HEK293 (cell line): ENCODE data around the gene ZNF488.

Experiments
- GLIS1 ChIP-seq: fragments of 450-650 bp; formaldehyde crosslinking; IDR thresholded peaks from 2 replicates; pipeline ENCODE4 v1.5.1; 2016; ENCODE audit warnings: missing biosample characterization, missing genetic modification characterization
- SALL2 ChIP-seq: fragments of 450-650 bp; formaldehyde crosslinking; IDR thresholded peaks from 2 replicates; pipeline ENCODE4 v1.5.0; 2017; ENCODE audit warnings: missing biosample characterization, mild to moderate bottlenecking, missing genetic modification characterization, borderline replicate concordance
- TCF7L2 ChIP-seq: IDR thresholded peaks from 2 replicates; pipeline ENCODE4 v1.6.1; 2011; ENCODE audit warnings: low read depth, mild to moderate bottlenecking, inconsistent platforms, low read length, moderate library complexity, borderline replicate concordance
- ZFP3 ChIP-seq: fragments of 450-650 bp; formaldehyde crosslinking; IDR thresholded peaks from 2 replicates; pipeline ENCODE4 v1.5.1; 2016; ENCODE audit warnings: low read depth, missing biosample characterization, missing genetic modification characterization
- ZNF423 ChIP-seq: fragments of 450-650 bp; formaldehyde crosslinking; IDR thresholded peaks from 2 replicates; pipeline ENCODE4 v1.5.1; 2016; ENCODE audit warnings: missing biosample characterization, missing genetic modification characterization
- ZNF76 ChIP-seq: fragments of 450-650 bp; formaldehyde crosslinking; IDR thresholded peaks from 2 replicates; pipeline ENCODE4; 2016; ENCODE audit warnings: low read depth, missing biosample characterization, missing genetic modification characterization, borderline replicate concordance
- TF ChIP-seq, protein P1 (sequence below): fragments of 450-650 bp; formaldehyde crosslinking; IDR thresholded peaks from 2 replicates; pipeline ENCODE4 v1.5.1; 2016; ENCODE audit warnings: missing biosample characterization, missing genetic modification characterization

DNA sequence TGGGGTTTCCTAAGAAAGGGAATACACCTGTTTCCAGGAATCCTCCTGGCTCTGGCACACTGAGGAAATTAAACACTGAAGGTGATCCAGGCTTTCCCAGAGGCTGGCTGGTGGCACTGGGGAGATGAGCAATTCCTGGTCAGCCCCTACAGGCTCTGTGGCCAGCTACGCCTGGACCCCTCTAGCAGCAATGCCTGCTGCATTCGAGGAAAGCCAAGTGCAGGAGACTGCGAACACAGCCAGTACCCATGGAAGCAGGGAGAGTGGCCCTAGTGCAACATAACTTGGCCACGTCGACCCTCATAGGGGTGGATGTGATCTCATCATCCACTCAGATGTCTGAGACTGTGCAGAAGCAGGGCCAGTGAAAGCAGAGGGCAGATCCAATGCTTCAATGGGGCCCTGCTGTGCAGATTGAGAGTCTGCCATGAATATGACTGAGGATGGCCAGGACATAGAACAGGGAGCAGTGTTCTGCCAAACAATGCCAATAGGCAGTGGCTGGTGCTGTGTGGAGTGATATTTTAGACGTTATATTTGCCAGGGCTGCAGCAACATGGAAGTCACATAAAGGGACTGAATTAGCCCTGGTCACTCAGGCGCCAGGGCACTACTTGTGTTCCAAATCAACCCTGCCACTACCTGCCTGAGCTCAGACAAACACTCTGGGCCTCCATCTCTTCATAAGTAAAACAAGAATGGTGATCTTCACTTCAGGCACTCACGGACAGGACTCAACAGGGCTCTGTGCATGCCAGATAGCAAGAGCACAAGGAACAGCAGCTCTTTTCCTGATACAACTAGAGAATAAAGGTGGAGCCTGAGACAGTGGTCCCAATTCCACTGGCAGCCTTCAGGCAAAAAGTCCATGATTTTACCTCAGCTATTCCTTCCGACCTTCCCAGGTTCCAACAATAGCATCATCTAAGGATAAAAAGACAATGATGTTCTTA lies 2.4 kb downstream of the ZNF488 start:
- TF ChIP-seq GLIS1 (tag by site-specific recombination), result no peak
- TF ChIP-seq ZNF76 (tag by site-specific recombination), result no peak
- TF ChIP-seq, protein P1, sequence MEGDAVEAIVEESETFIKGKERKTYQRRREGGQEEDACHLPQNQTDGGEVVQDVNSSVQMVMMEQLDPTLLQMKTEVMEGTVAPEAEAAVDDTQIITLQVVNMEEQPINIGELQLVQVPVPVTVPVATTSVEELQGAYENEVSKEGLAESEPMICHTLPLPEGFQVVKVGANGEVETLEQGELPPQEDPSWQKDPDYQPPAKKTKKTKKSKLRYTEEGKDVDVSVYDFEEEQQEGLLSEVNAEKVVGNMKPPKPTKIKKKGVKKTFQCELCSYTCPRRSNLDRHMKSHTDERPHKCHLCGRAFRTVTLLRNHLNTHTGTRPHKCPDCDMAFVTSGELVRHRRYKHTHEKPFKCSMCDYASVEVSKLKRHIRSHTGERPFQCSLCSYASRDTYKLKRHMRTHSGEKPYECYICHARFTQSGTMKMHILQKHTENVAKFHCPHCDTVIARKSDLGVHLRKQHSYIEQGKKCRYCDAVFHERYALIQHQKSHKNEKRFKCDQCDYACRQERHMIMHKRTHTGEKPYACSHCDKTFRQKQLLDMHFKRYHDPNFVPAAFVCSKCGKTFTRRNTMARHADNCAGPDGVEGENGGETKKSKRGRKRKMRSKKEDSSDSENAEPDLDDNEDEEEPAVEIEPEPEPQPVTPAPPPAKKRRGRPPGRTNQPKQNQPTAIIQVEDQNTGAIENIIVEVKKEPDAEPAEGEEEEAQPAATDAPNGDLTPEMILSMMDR (tag by site-specific recombination), result no peak
- TF ChIP-seq SALL2 (tag by site-specific recombination), result no peak
- no peak for TF ChIP-seq TCF7L2
- no peak for TF ChIP-seq ZNF423 (tag by site-specific recombination)
- no peak for TF ChIP-seq ZFP3
